ENCODE data around the gene TRIP12. TPM values are rescaled to one million over a fixed set of nuclear protein-coding genes. Genes with fewer than 3 reads are reported as not detected.

TRIP12 gene
- total RNA-seq, 1 donor from 2014 or later, result 363 TPM

DNA sequence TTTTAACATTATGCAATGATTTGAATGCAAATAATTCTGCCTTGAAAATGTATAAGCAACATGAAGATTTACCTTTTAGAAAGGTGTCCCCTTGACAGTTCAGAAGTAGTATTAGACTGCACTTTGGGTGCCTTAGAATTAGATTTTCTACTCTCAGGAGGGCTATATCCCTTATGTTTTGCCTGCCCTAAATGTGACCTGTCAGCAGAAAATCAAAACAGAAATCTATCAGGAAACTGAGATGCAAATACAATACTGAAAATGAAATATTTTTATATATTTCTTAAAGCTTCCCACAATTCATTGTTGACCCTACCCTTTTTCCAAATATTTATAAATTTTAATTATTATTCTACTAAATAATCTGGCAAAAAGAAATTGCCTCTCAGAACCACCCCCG lies 61.5 kb downstream of the TRIP12 start:
- peaks cover 5% of the 10 kb centered on the region for H3K4me1 Mint-ChIP-seq (ENCODE audit: unreplicated experiment)

DNA sequence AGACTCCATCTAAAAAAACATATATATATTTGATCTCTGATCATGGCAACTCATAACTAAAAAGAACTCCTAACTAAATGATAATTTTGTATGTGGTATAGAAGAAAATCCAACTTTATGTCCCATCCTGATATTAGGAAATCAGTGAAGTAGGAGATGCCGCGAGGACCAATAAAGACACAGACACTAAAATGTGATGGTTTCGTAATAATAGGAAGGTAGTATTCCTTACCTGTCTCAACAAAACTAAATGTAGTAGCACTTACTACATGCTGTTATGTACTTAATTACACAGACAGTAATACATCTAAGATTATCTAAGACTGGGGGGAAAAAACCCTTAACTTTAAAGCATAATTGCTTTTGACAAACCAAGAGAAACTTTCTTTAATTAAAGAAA lies 63.5 kb downstream of the TRIP12 start:
- H3K9me3 Mint-ChIP-seq (ENCODE audit: unreplicated experiment), result no peaks in the 10 kb centered on the region
- no peak overlapping the region for H3K27ac Mint-ChIP-seq (ENCODE audit: unreplicated experiment)
- TF ChIP-seq, protein P1, sequence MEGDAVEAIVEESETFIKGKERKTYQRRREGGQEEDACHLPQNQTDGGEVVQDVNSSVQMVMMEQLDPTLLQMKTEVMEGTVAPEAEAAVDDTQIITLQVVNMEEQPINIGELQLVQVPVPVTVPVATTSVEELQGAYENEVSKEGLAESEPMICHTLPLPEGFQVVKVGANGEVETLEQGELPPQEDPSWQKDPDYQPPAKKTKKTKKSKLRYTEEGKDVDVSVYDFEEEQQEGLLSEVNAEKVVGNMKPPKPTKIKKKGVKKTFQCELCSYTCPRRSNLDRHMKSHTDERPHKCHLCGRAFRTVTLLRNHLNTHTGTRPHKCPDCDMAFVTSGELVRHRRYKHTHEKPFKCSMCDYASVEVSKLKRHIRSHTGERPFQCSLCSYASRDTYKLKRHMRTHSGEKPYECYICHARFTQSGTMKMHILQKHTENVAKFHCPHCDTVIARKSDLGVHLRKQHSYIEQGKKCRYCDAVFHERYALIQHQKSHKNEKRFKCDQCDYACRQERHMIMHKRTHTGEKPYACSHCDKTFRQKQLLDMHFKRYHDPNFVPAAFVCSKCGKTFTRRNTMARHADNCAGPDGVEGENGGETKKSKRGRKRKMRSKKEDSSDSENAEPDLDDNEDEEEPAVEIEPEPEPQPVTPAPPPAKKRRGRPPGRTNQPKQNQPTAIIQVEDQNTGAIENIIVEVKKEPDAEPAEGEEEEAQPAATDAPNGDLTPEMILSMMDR (IDR thresholded peaks at IDR 0.05; ENCODE audit: unreplicated experiment), result no peak
- peaks cover 4% of the 10 kb centered on the region for H3K27me3 Mint-ChIP-seq (ENCODE audit: unreplicated experiment)
- peaks cover 13% of the 10 kb centered on the region for H3K4me1 Mint-ChIP-seq (ENCODE audit: unreplicated experiment)
- no peak overlapping the region for H3K4me3 Mint-ChIP-seq (ENCODE audit: unreplicated experiment)
- H3K36me3 Mint-ChIP-seq (ENCODE audit: low read depth, unreplicated experiment), result peaks cover 19% of the 10 kb centered on the region
- no peak for DNase-seq (ENCODE audit: low spot score)

More for the DNA sequence above, 61.5 kb downstream of the TRIP12 start:
- peaks cover 4% of the 10 kb centered on the region for H3K27me3 Mint-ChIP-seq (ENCODE audit: unreplicated experiment)
- H3K27ac Mint-ChIP-seq (ENCODE audit: unreplicated experiment), result no peak overlapping the region
- DNase-seq (ENCODE audit: low spot score), result no peak
- H3K9me3 Mint-ChIP-seq (ENCODE audit: unreplicated experiment), result no peaks in the 10 kb centered on the region
- H3K4me3 Mint-ChIP-seq (ENCODE audit: unreplicated experiment), result no peak overlapping the region
- peaks cover 19% of the 10 kb centered on the region for H3K36me3 Mint-ChIP-seq (ENCODE audit: low read depth, unreplicated experiment)
- TF ChIP-seq, protein P1 (IDR thresholded peaks at IDR 0.05; ENCODE audit: unreplicated experiment), result no peak

DNA sequence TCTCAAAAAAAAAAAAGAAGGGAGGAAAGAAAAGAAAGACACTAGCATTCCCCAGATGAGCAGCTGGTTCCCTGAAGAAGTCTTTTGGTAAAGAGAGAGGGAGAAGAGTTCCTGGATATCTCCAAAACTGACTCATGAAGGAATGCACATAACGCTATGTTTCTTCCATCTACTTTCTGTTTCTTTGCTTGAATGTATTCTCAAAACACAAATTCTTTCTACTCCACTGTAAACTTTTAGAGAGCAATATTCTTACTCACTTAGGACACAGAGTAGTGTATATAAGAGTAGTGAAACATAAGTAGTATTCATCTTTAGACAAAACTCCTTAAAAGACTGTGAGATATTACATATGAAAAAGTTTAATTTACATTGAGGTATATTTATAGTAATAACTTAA lies 64.2 kb downstream of the TRIP12 start:
- H3K27ac Mint-ChIP-seq (ENCODE audit: unreplicated experiment), result no peak overlapping the region
- H3K36me3 Mint-ChIP-seq (ENCODE audit: low read depth, unreplicated experiment), result peaks cover 19% of the 10 kb centered on the region
- DNase-seq (ENCODE audit: low spot score), result no peak
- TF ChIP-seq, protein P1 (IDR thresholded peaks at IDR 0.05; ENCODE audit: unreplicated experiment), result no peak
- H3K27me3 Mint-ChIP-seq (ENCODE audit: unreplicated experiment), result peaks cover 4% of the 10 kb centered on the region
- no peak overlapping the region for H3K4me3 Mint-ChIP-seq (ENCODE audit: unreplicated experiment)
- H3K9me3 Mint-ChIP-seq (ENCODE audit: unreplicated experiment), result no peaks in the 10 kb centered on the region
- H3K4me1 Mint-ChIP-seq (ENCODE audit: unreplicated experiment), result peaks cover 15% of the 10 kb centered on the region

DNA sequence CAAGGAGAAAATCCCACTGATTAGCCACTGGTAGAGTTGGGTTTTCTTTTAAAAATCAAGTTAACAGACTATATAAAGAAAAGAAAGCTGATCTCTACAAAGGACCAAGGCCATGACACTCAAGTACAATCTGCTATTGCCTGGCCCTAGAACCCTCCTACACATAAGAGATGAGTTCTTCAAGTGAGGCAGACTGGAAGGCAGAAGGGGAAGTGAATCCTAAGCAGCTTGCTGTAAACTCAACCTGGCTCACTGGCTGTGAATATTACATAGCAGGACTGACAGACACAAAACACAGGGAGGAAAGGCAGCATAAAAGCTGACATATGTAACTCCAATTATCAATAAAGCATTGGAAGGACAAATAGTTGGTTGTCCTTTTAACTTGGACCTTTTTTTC lies 65.4 kb downstream of the TRIP12 start:
- H3K4me1 Mint-ChIP-seq (ENCODE audit: unreplicated experiment), result peaks cover 23% of the 10 kb centered on the region
- H3K36me3 Mint-ChIP-seq (ENCODE audit: low read depth, unreplicated experiment), result peaks cover 27% of the 10 kb centered on the region
- TF ChIP-seq, protein P1 (IDR thresholded peaks at IDR 0.05; ENCODE audit: unreplicated experiment), result no peak
- peak overlapping the region; percentile 81 for H3K27ac Mint-ChIP-seq (ENCODE audit: unreplicated experiment)
- H3K27me3 Mint-ChIP-seq (ENCODE audit: unreplicated experiment), result peaks cover 10% of the 10 kb centered on the region
- no peaks in the 10 kb centered on the region for H3K9me3 Mint-ChIP-seq (ENCODE audit: unreplicated experiment)
- DNase-seq (ENCODE audit: low spot score), result no peak
- H3K4me3 Mint-ChIP-seq (ENCODE audit: unreplicated experiment), result no peak overlapping the region

DNA sequence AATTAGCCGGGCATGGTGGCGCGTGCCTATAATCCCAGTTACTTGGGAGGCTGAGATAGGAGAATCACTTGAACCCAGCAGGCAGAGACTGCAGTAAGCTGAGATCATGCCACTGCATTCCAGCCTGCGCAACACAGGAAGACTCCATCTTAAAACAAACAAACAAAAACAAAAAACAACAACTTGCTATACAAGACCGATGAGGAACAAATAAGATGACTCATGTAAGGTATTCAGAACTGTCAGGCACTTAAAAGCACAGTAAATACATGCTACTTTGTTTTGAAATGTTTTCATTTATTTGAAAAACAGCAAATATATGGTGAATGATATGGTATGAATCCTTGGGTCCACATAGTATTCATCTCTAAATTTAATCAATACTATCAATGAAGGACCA lies 66.7 kb downstream of the TRIP12 start:
- Mint-ChIP-seq H3K4me3 (ENCODE audit: unreplicated experiment) (no peak overlapping the region), H3K27ac (ENCODE audit: unreplicated experiment) (no peak overlapping the region), H3K27me3 (ENCODE audit: unreplicated experiment) (peaks cover 10% of the 10 kb centered on the region), H3K9me3 (ENCODE audit: unreplicated experiment) (no peaks in the 10 kb centered on the region), H3K36me3 (ENCODE audit: low read depth, unreplicated experiment) (peaks cover 30% of the 10 kb centered on the region), H3K4me1 (ENCODE audit: unreplicated experiment) (peaks cover 31% of the 10 kb centered on the region)
- no peak for DNase-seq (ENCODE audit: low spot score)
- TF ChIP-seq, protein P1 (IDR thresholded peaks at IDR 0.05; ENCODE audit: unreplicated experiment), result no peak

All from endothelial cell (in vitro differentiated cells).